Hepatocyte (in vitro differentiated cells): ENCODE measurements around the gene SREK1IP1. TPM values are rescaled to one million over a fixed set of nuclear protein-coding genes. Genes with fewer than 3 reads are reported as not detected.

Experiments used
- DNase-seq: peaks from one replicate; pipeline ENCODE4 v3.0.0-alpha.2; 2016; ENCODE audit warnings: low spot score
- H2AFZ ChIP-seq: fragments of 200-600 bp; sonication (generic); 2 replicates; pipeline ENCODE4 v1.6.0; 2016; ENCODE audit warnings: antibody characterized with exemption, mild to moderate bottlenecking
- H3K27ac ChIP-seq: fragments of 200-600 bp; sonication (generic); 2 replicates; pipeline ENCODE4 v1.5.1; 2016; ENCODE audit warnings: mild to moderate bottlenecking
- H3K27me3 ChIP-seq: fragments of 200-600 bp; sonication (generic); 2 replicates; pipeline ENCODE4 v1.6.1; 2016
- H3K36me3 ChIP-seq: fragments of 200-600 bp; sonication (generic); replicated peaks from 2 replicates; pipeline ENCODE4 v1.5.1; 2016; ENCODE audit warnings: low read depth; ENCODE audit not compliant: insufficient read depth
- H3K4me1 ChIP-seq: fragments of 200-600 bp; sonication (generic); 2 replicates; pipeline ENCODE4 v1.5.1; 2016; ENCODE audit warnings: mild to moderate bottlenecking, moderate library complexity; ENCODE audit not compliant: insufficient read depth
- H3K4me2 ChIP-seq: fragments of 200-600 bp; sonication (generic); 2 replicates; pipeline ENCODE4 v1.6.0; 2016
- H3K4me3 ChIP-seq: fragments of 200-600 bp; sonication (generic); 2 replicates; pipeline ENCODE4 v1.5.1; 2016; ENCODE audit warnings: mild to moderate bottlenecking
- H3K79me2 ChIP-seq: fragments of 200-600 bp; sonication (generic); 2 replicates; pipeline ENCODE4 v1.6.0; 2017; ENCODE audit warnings: mild to moderate bottlenecking
- H3K9me2 ChIP-seq: fragments of 200-600 bp; sonication (generic); replicated peaks from 2 replicates; pipeline ENCODE4 v1.6.0; 2017; ENCODE audit warnings: mild to moderate bottlenecking; ENCODE audit not compliant: insufficient read depth
- H3K9me3 ChIP-seq: fragments of 200-600 bp; sonication (generic); 2 replicates; pipeline ENCODE4 v1.5.1; 2016; ENCODE audit warnings: low read depth, mild to moderate bottlenecking
- H4K20me1 ChIP-seq: fragments of 200-600 bp; sonication (generic); 2 replicates; pipeline ENCODE4 v1.6.0; 2016; ENCODE audit warnings: mild to moderate bottlenecking; ENCODE audit not compliant: insufficient read depth, poor library complexity, severe bottlenecking
- EZH2 ChIP-seq: fragments of 200-600 bp; sonication (generic); IDR thresholded peaks from 2 replicates; pipeline ENCODE4 v1.6.1; 2016; ENCODE audit warnings: antibody characterized with exemption, mild to moderate bottlenecking, borderline replicate concordance
- EZH2phosphoT487 ChIP-seq: fragments of 200-600 bp; sonication (generic); IDR thresholded peaks from one replicate; pipeline ENCODE4 v1.6.1; 2018; ENCODE audit warnings: antibody characterized with exemption, mild to moderate bottlenecking, low read depth, moderate library complexity; ENCODE audit not compliant: unreplicated experiment, severe bottlenecking
- whole genome bisulfite sequencing: methylation state at CpG from one replicate; pipeline ENCODE4 v1.1.6; 2016; ENCODE audit warnings: low lambda C conversion rate; ENCODE audit errors: missing lambda C conversion rate; 5-methylcytosine and 5-hydroxymethylcytosine counted together
- polyA plus RNA-seq: library from polyadenylated mRNA; unstranded; fragments of >200 nt; fragmentation: Nextera tagmentation; extraction: Ambion mirVana; gene quantifications from 2 replicates; pipeline ENCODE4 v1.2.1, GENCODE V29; 2016
- total RNA-seq: library from RNA; depleted of rRNA; stranded (reverse); fragments of >200 nt; gene quantifications from 2 replicates; pipeline ENCODE4 v1.2.3, GENCODE V29; 2014
- TF ChIP-seq, protein P1 (sequence below): fragments of 200-600 bp; sonication (generic); IDR thresholded peaks from 2 replicates; pipeline ENCODE4 v1.5.1; 2016; ENCODE audit warnings: antibody characterized with exemption, mild to moderate bottlenecking; ENCODE audit not compliant: poor library complexity

SREK1IP1 gene
- total and polyA plus RNA-seq, 2 experiments from 2014 or later: 19.6 to 27.3 TPM

DNA sequence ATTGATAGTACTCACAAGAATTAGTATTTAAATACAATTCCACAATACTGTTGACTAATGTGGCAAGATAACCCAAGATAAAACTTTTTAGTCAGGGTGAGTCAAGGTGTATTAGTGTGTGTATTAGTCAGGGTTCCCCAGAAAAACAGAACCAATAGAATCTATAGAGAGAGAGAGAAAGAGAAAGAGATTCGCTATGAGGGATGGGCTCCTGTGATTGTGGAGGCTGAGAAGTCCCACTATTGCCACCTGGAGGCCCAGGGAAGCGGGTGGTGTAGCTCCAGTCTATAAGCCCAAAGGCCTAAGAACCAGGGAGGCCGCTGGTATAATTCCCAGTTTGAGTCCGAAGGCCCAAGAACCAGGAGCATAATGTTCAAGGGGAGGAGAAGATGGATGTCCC, 88.2 kb downstream of the SREK1IP1 start:
- Histone ChIP-seq H3K9me2 (no peaks in the 10 kb centered on the region), H2AFZ (no peak overlapping the region), H4K20me1 (no peaks in the 10 kb centered on the region), H3K4me1 (no peaks in the 10 kb centered on the region), H3K4me2 (no peak overlapping the region), H3K9me3 (no peaks in the 10 kb centered on the region), H3K36me3 (no peaks in the 10 kb centered on the region), H3K79me2 (no peaks in the 10 kb centered on the region), H3K4me3 (no peak overlapping the region), H3K27ac (no peak overlapping the region), H3K27me3 (no peaks in the 10 kb centered on the region)
- peak; percentile 17 for DNase-seq
- TF ChIP-seq, protein P1, sequence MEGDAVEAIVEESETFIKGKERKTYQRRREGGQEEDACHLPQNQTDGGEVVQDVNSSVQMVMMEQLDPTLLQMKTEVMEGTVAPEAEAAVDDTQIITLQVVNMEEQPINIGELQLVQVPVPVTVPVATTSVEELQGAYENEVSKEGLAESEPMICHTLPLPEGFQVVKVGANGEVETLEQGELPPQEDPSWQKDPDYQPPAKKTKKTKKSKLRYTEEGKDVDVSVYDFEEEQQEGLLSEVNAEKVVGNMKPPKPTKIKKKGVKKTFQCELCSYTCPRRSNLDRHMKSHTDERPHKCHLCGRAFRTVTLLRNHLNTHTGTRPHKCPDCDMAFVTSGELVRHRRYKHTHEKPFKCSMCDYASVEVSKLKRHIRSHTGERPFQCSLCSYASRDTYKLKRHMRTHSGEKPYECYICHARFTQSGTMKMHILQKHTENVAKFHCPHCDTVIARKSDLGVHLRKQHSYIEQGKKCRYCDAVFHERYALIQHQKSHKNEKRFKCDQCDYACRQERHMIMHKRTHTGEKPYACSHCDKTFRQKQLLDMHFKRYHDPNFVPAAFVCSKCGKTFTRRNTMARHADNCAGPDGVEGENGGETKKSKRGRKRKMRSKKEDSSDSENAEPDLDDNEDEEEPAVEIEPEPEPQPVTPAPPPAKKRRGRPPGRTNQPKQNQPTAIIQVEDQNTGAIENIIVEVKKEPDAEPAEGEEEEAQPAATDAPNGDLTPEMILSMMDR: peak; percentile 16
- no peak for TF ChIP-seq EZH2
- 80% methylated on average over 4 of the region's 4 CpGs for WGBS

DNA sequence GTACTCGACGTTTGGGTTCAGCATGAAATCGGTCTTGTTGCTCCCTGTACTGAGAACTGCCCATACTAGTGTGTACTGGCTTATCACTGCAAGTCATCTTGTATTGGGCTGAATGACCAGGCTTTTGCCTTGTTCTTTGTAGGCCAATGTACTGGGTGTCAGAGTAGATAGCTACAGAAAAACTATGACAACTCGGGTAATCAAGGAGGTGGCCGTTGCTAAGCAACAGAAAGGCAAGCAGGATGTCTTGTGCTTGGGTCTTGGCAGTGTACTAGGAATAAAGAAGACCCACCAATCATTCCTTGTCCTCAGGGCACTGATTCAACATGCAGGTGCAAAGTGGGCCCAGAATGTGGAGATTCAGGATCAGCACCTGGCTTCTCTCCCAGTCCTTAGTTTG, 90.1 kb downstream of the SREK1IP1 start:
- no peaks in the 10 kb centered on the region for H4K20me1 ChIP-seq
- no peaks in the 10 kb centered on the region for H3K27me3 ChIP-seq
- H3K4me1 ChIP-seq: no peaks in the 10 kb centered on the region
- H3K36me3 ChIP-seq: no peaks in the 10 kb centered on the region
- H3K4me3 ChIP-seq: no peak overlapping the region
- H2AFZ ChIP-seq: no peak overlapping the region
- H3K4me2 ChIP-seq: no peak overlapping the region
- no peaks in the 10 kb centered on the region for H3K9me2 ChIP-seq
- H3K79me2 ChIP-seq: no peaks in the 10 kb centered on the region
- DNase-seq: no peak
- 86% methylated on average over 5 of the region's 5 CpGs for WGBS
- TF ChIP-seq EZH2 (no peak), EZH2phosphoT487 (no peak)
- TF ChIP-seq, protein P1: no peak
- no peak overlapping the region for H3K27ac ChIP-seq
- no peaks in the 10 kb centered on the region for H3K9me3 ChIP-seq

DNA sequence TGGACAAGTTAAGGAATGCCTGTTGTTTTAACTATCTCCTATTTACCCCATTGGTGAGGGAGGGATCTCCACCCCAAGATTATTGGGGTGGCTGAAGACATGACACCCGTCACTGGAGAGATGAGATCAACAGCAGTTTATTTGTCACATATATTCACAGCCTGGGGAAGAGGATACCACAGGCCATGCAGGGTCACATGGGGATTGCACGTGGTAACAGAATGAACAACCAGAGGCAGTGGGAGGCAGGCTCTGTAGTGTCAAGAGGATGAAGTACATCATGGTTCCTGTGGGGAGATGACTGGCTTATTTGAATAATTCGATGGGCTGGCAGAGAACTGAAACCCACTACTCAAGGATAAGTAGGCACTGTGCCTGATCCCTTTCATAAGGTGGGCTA, 96.8 kb downstream of the SREK1IP1 start:
- H3K4me1 ChIP-seq: no peaks in the 10 kb centered on the region
- WGBS: 92% methylated on average over 3 of the region's 3 CpGs
- DNase-seq: no peak
- H2AFZ ChIP-seq: no peak overlapping the region
- H3K9me2 ChIP-seq: no peaks in the 10 kb centered on the region
- H3K9me3 ChIP-seq: no peaks in the 10 kb centered on the region
- H3K27ac ChIP-seq: no peak overlapping the region
- TF ChIP-seq EZH2: no peak
- TF ChIP-seq, protein P1: no peak
- no peak for TF ChIP-seq EZH2phosphoT487
- H3K36me3 ChIP-seq: no peaks in the 10 kb centered on the region
- no peak overlapping the region for H3K4me3 ChIP-seq
- no peaks in the 10 kb centered on the region for H3K27me3 ChIP-seq
- no peak overlapping the region for H3K4me2 ChIP-seq
- H4K20me1 ChIP-seq: no peaks in the 10 kb centered on the region
- no peaks in the 10 kb centered on the region for H3K79me2 ChIP-seq

DNA sequence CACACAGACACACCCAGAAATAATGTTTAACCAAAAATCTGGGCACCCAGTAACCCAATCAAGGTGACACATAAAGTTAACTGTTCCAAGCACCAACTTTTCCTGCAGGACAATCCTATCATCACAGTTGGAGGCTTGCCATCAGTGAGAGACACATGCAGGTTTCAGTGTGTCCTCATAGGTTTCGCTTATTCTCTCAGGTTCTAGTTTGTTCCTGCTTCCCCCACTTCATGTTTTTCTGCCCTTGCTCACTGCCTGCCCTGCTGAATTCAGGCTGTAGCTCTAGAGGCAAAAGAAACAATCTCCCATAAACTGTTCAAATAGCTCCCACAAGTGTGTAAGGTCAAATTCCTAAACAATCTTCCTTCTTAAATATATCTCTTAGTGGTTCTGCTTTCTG, 98.2 kb downstream of the SREK1IP1 start:
- H2AFZ ChIP-seq: no peak overlapping the region

More for the DNA sequence above, 98.2 kb downstream of the SREK1IP1 start:
- Histone ChIP-seq H4K20me1 (no peaks in the 10 kb centered on the region), H3K4me3 (no peak overlapping the region), H3K27ac (no peak overlapping the region), H3K4me2 (no peak overlapping the region), H3K27me3 (no peaks in the 10 kb centered on the region), H3K79me2 (no peaks in the 10 kb centered on the region), H3K9me2 (no peaks in the 10 kb centered on the region), H3K9me3 (no peaks in the 10 kb centered on the region), H3K36me3 (no peaks in the 10 kb centered on the region), H3K4me1 (no peaks in the 10 kb centered on the region)
- WGBS: 89% methylated on average over 1 of the region's 1 CpG
- DNase-seq: no peak
- TF ChIP-seq EZH2 (no peak), EZH2phosphoT487 (no peak)
- TF ChIP-seq, protein P1: no peak
